ENCODE results near the gene DLGAP4.

Gene DLGAP4

DNA sequence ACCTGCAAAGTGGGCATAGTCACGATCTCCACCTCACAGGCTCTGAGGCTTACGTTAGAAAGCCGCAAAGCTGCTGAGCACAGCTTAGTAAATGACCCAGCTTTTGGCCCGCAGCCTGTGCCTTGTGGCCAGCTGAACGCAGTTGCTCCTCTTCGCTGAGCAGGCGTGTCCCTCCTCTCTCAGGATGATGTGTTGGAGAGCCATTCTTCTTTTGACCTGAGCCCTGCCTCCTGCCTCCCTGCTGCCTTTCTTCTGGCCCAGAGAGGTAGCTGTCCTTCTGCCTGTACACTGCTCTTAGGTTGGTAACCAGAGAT lies 187.6 kb downstream of the DLGAP4 start:
- Histone ChIP-seq H3K36me3 (ENCODE audit: control insufficient read depth, insufficient read depth, low read length) (peaks cover 13% of the 10 kb centered on the region), H3K4me3 (replicated peaks; ENCODE audit: low read depth, low read length) (no peak overlapping the region), H3K27me3 (replicated peaks; ENCODE audit: control insufficient read depth, insufficient read depth, low read length) (no peaks in the 10 kb centered on the region)
- no peak for DNase-seq (ENCODE audit: extremely low read depth, insufficient read length)
- TF ChIP-seq, protein P1, sequence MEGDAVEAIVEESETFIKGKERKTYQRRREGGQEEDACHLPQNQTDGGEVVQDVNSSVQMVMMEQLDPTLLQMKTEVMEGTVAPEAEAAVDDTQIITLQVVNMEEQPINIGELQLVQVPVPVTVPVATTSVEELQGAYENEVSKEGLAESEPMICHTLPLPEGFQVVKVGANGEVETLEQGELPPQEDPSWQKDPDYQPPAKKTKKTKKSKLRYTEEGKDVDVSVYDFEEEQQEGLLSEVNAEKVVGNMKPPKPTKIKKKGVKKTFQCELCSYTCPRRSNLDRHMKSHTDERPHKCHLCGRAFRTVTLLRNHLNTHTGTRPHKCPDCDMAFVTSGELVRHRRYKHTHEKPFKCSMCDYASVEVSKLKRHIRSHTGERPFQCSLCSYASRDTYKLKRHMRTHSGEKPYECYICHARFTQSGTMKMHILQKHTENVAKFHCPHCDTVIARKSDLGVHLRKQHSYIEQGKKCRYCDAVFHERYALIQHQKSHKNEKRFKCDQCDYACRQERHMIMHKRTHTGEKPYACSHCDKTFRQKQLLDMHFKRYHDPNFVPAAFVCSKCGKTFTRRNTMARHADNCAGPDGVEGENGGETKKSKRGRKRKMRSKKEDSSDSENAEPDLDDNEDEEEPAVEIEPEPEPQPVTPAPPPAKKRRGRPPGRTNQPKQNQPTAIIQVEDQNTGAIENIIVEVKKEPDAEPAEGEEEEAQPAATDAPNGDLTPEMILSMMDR (IDR thresholded peaks at IDR 0.05; ENCODE audit: insufficient read depth, low read length, poor library complexity, severe bottlenecking), result no peak

DNA sequence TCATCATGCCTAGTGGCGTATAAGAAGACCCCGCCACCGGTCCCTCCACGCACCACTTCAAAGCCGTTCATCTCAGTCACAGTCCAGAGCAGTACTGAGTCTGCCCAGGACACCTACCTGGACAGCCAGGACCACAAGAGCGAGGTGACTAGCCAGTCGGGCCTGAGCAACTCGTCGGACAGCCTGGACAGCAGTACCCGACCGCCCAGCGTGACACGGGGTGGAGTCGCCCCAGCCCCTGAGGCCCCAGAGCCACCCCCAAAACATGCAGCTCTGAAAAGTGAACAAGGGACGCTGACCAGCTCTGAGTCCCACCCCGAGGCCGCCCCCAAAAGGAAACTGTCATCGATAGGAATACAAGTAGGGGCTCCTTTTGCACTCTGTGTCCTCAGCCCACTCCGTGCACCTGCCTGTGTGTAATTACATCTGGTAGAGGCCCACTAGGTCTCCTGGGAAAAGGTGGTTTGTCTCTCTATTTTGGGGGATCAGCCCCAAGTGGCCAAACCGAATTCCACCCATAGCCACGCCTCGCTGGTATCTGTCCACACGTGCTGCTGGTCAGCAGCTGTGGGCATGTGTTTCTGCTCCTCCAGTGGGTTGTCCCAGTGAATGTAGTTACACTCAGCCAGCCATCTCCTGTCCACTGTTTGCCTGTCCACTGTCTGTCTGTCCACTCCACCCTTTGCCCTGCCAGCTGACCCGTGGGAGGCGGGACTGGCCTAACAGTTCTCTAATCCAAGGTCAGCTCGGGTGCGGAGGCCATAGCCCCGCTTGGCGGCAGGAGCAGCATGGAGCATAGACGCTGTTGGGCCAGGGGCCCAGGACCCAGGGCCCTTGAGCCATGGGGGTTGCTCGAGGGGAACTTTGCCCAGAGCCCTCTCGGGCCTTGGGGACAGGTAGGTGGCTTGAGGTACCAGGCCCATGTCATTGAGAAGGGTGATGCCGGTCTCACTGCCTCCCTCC lies 190.8 kb downstream of the DLGAP4 start:
- TF ChIP-seq, protein P1 (IDR thresholded peaks at IDR 0.05; ENCODE audit: insufficient read depth, low read length, poor library complexity, severe bottlenecking), result no peak
- H3K4me3 ChIP-seq (replicated peaks; ENCODE audit: low read depth, low read length), result no peak overlapping the region
- DNase-seq (ENCODE audit: extremely low read depth, insufficient read length), result no peak

DNA sequence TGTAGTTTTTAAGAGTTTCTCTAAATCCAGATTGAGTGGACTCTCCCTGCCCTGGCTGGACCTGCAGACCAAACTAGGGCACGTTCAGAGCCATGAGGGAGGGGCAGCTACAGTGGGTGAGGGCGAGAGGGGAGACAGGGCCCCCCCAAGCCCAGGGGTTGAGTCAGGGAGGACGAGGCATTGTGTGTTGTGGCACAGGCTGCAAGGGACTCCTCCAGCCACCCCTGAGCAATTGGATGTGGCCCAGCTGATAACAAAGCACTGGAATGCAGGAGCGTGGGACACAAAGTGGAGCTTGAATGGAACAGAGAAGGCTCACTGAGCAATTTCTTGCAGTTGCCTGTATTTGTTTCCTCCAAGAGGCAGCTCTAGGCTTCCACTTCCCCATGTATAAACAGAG lies 191.7 kb downstream of the DLGAP4 start:
- TF ChIP-seq, protein P1 (IDR thresholded peaks at IDR 0.05; ENCODE audit: insufficient read depth, low read length, poor library complexity, severe bottlenecking), result no peak
- Histone ChIP-seq H3K27me3 (replicated peaks; ENCODE audit: control insufficient read depth, insufficient read depth, low read length) (no peaks in the 10 kb centered on the region), H3K4me3 (replicated peaks; ENCODE audit: low read depth, low read length) (no peak overlapping the region), H3K36me3 (ENCODE audit: control insufficient read depth, insufficient read depth, low read length) (peaks cover 26% of the 10 kb centered on the region)
- DNase-seq (ENCODE audit: extremely low read depth, insufficient read length), result no peak

More for the DNA sequence above, 190.8 kb downstream of the DLGAP4 start:
- H3K36me3 ChIP-seq (ENCODE audit: control insufficient read depth, insufficient read depth, low read length), result peaks cover 24% of the 10 kb centered on the region
- no peaks in the 10 kb centered on the region for H3K27me3 ChIP-seq (replicated peaks; ENCODE audit: control insufficient read depth, insufficient read depth, low read length)

DNA sequence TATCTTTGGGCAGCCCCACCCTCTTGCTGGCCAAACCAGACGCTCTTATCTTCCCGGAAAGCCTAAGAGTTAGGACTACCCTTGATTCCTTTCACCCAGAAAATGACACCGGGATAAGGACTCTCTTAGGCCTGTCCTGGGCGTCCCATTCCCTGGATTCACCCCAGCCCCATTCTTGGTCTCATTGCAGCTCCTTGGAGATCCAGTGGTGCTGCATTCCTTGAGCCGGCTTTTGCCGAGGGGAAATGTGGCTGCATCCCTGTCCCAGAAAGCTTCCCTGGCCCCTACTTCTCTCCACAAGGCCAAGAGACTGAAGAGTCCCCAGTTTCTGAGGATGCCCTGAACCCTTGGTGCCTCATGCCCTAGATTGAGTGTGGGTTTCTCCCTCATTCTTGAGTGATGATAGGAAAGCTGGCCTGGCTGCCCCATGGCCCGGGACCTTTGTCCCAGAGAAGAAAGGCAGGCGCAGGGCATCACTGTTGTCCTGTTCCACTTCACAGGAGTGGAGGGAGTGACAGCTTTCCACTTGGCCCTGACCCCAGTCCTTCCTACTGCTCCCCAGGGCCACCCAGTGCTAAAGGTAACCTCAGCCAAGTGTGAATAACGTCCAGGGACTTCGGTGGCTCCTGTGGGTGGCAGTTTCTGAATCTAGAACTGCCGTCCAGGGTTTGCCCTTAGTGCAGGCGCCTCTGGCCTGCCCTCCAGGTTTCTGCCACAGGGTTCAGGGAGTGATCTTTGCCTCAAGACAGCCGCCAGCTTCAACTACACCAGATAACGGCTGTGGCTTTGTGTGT lies 192.4 kb downstream of the DLGAP4 start:
- DNase-seq (ENCODE audit: extremely low read depth, insufficient read length), result no peak
- Histone ChIP-seq H3K4me3 (replicated peaks; ENCODE audit: low read depth, low read length) (no peak overlapping the region), H3K36me3 (ENCODE audit: control insufficient read depth, insufficient read depth, low read length) (peaks cover 26% of the 10 kb centered on the region), H3K27me3 (replicated peaks; ENCODE audit: control insufficient read depth, insufficient read depth, low read length) (no peaks in the 10 kb centered on the region)
- TF ChIP-seq, protein P1 (IDR thresholded peaks at IDR 0.05; ENCODE audit: insufficient read depth, low read length, poor library complexity, severe bottlenecking), result no peak

DNA sequence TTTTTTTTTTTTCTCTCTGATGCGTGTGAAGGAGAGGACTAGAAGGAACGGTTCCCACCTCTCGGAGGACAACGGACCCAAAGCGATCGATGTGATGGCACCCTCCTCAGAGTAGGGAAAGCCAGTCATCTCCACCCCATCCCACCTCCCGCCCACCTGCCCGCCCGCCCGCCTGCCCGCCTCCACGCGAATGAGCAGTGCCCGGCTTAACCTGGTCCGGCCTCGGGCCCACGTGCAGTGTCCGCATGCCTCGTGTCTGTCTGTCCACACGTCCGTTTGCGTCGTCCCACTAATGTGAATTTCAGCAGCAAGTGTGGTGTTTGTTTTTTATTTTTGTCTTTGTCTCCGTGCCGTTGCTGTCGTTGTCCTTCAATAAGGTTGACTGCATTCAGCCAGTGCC lies 193.1 kb downstream of the DLGAP4 start:
- TF ChIP-seq, protein P1 (IDR thresholded peaks at IDR 0.05; ENCODE audit: insufficient read depth, low read length, poor library complexity, severe bottlenecking), result no peak
- Histone ChIP-seq H3K36me3 (ENCODE audit: control insufficient read depth, insufficient read depth, low read length) (peaks cover 26% of the 10 kb centered on the region), H3K27me3 (replicated peaks; ENCODE audit: control insufficient read depth, insufficient read depth, low read length) (no peaks in the 10 kb centered on the region), H3K4me3 (replicated peaks; ENCODE audit: low read depth, low read length) (no peak overlapping the region)
- no peak for DNase-seq (ENCODE audit: extremely low read depth, insufficient read length)
